H1 (cell line): Measurements from ENCODE around the gene STEAP4. TPM values are rescaled to one million over a fixed set of nuclear protein-coding genes. Genes with fewer than 3 reads are reported as not detected.

Source experiments
- BCL11A ChIP-seq, 2 experiments: IDR thresholded peaks; one replicate each; pipeline ENCODE4 v1.6.1; 2011; ENCODE audit warnings: low read depth in 2 of 2, low read length in 2 of 2, mild to moderate bottlenecking in 2 of 2
- GABPA ChIP-seq: IDR thresholded peaks from 2 replicates; pipeline ENCODE4 v1.6.1; 2011; ENCODE audit warnings: mild to moderate bottlenecking, low read length, moderate library complexity, borderline replicate concordance; ENCODE audit not compliant: insufficient read depth
- KDM4A ChIP-seq: IDR thresholded peaks from one replicate; pipeline ENCODE4 v1.7.1; 2012; ENCODE audit warnings: low read depth, mild to moderate bottlenecking, moderate library complexity, low read length, inconsistent platforms; ENCODE audit not compliant: severe bottlenecking
- MAX ChIP-seq: IDR thresholded peaks from 2 replicates; pipeline ENCODE4 v1.6.1; 2012; ENCODE audit warnings: inconsistent platforms
- NANOG ChIP-seq: IDR thresholded peaks from 2 replicates; pipeline ENCODE4 v1.6.1; 2011; ENCODE audit warnings: low read length, low read depth, mild to moderate bottlenecking, inconsistent platforms; ENCODE audit not compliant: insufficient read depth, poor library complexity, severe bottlenecking
- polyA plus RNA-seq, 7 experiments: library from polyadenylated mRNA; depleted of rRNA in 3 of 7; stranded (reverse) in 5 of 7; unstranded in 2 of 7; fragments of >200 nt in 5 of 7; fragments of 200-250 nt in 2 of 7; gene quantifications; 1 replicate in 5 of 7; 2 replicates in 1 of 7; 4 replicates in 1 of 7; pipeline versions ENCODE4 v1.2.1 to v1.2.3, GENCODE V29; 2011 to 2013; ENCODE audit warnings: missing spikeins in 2 of 7, mixed read lengths in 2 of 7
- total RNA-seq: library from RNA; stranded (reverse); fragmentation: NEBNext Ultra II Directional; extraction: Animal tissue kit (Norgen Biotek cat#: 25700); gene quantifications from 2 replicates; pipeline ENCODE4 v1.2.1, GENCODE V29; 2021

STEAP4 gene
- total and polyA plus RNA-seq, 2 of the 8 experiments (the other 6 are each of a cell fraction or from before 2014, with no cell fraction given): under 0.01 TPM; not detected in 1

DNA sequence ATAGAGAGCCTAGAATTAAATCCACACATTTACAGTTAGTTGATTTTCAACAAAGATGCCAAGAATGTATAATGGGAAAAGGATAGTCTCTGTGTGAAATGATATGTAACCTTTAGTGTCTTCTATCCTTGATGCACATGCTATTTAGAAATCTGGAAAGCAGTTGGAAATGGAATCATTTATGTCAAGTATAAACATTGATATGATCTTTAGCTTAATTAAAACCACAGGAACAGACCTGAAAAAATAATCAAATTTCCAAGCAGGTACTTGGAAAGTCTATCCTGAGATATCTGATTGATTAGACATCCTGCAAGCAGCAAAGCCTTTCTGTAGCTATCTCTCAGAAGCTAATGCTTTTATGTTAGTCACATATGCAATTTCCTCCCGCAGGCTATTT, 62.4 kb downstream of the STEAP4 start (continued):
- TF ChIP-seq GABPA: no peak
- TF ChIP-seq KDM4A: no peak
- TF ChIP-seq BCL11A (IDR thresholded peaks at IDR 0.05; ENCODE audit: low read depth in 2 of 2, low read length in 2 of 2): no peak
- no peak for TF ChIP-seq NANOG
- no peak for TF ChIP-seq MAX
